Activated CD4-positive, alpha-beta memory T cell treated with anti-CD3 and anti-CD28 coated beads for 36 hours (primary cell): ENCODE data around the gene RCL1. TPM values are rescaled to one million over a fixed set of nuclear protein-coding genes. Genes with fewer than 3 reads are reported as not detected.

Source experiments
- CTCF ChIA-PET: fragments of 350-600 bp; sonication (Branson Sonifier 250); formaldehyde crosslinking; loops from one replicate; lab custom pipeline; 2021; ENCODE audit warnings: antibody characterized with exemption, inconsistent platforms; lab: Charles Lee
- POLR2A ChIA-PET: fragments of 350-600 bp; sonication (Branson Sonifier 250); formaldehyde crosslinking; loops from one replicate; lab custom pipeline; 2021; ENCODE audit warnings: antibody characterized with exemption; lab: Charles Lee
- DNase-seq: peaks from one replicate; pipeline ENCODE4 v3.0.0-alpha.2; 2020
- H3K27ac Mint-ChIP-seq: one replicate; pipeline ENCODE4 v1.8.0; 2021; ENCODE audit warnings: mixed read lengths
- H3K27me3 Mint-ChIP-seq: one replicate; pipeline ENCODE4 v1.8.0; 2021; ENCODE audit warnings: mixed read lengths
- H3K36me3 Mint-ChIP-seq: one replicate; pipeline ENCODE4 v1.8.0; 2021; ENCODE audit warnings: mixed read lengths
- H3K4me1 Mint-ChIP-seq: one replicate; pipeline ENCODE4 v1.8.0; 2021; ENCODE audit warnings: low read depth, mixed read lengths
- H3K4me3 Mint-ChIP-seq: one replicate; pipeline ENCODE4 v1.8.0; 2021; ENCODE audit warnings: mild to moderate bottlenecking, mixed read lengths
- H3K9me3 Mint-ChIP-seq: one replicate; pipeline ENCODE4 v1.8.0; 2021; ENCODE audit warnings: mixed read lengths
- intact Hi-C: fragments of 100-400 bp; cut with micrococcal nuclease; formaldehyde crosslinking; loops from one replicate; pipeline ENCODE4 v1.15.1; 2023
- total RNA-seq, 2 experiments: library from RNA; stranded (reverse); gene quantifications; one replicate each; pipeline ENCODE4 v1.2.3, GENCODE V29; 2021

The RCL1 gene
- total RNA-seq, 2 experiments from 2014 or later: 26.0 to 28.2 TPM

DNA sequence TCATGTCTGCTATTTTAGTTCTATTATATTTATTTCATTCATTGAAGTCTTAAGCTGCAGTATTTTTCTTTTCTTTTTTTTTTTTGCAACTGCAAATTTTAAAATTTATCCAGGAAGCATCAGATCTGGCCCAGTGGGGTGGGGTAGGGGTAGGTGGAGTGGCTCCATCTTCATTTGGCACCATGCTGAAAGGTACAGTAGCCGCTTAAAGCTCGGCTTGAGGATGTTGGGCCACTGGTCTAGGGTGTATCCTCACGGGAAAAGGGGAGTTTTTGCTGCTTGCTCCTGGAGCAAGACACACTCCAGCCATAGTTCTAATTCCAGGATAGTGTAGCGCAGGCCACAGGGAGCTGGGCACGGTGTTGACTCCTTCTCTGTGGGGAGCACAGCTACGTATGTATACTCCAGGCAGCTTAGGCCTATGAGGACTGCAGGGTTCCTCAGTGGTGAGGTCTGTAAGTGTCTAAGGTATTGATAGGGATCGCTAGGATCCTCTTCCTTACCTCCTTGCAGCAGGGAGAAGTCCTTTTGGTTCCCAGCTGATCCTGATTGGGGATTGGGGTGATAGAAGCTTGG is 22.7 kb downstream of the RCL1 start:
- Mint-ChIP-seq H3K36me3 (peaks cover 9% of the 10 kb centered on the region), H3K9me3 (peaks cover 12% of the 10 kb centered on the region), H3K27me3 (no peaks in the 10 kb centered on the region), H3K27ac (peak overlapping the region; percentile 85), H3K4me1 (peaks cover 45% of the 10 kb centered on the region), H3K4me3 (no peak overlapping the region)
- CTCF ChIA-PET: interaction anchor here (0.7 to 1.1 kb wide), 4 partner anchors 10 to 172 kb away, joined by 3 to 5 read pairs (median 3); no protein-coding TSS in a partner anchor
- DNase-seq: no peak
- POLR2A ChIA-PET: interaction anchor here (1.1 kb wide), 1 partner anchor 16 kb away, joined by 3 read pairs; no protein-coding TSS in a partner anchor
- intact Hi-C loops: loop anchor here (2.0 kb wide), 2 partner anchors 17 to 23 kb away; partner anchors contain the start of gene RCL1

DNA sequence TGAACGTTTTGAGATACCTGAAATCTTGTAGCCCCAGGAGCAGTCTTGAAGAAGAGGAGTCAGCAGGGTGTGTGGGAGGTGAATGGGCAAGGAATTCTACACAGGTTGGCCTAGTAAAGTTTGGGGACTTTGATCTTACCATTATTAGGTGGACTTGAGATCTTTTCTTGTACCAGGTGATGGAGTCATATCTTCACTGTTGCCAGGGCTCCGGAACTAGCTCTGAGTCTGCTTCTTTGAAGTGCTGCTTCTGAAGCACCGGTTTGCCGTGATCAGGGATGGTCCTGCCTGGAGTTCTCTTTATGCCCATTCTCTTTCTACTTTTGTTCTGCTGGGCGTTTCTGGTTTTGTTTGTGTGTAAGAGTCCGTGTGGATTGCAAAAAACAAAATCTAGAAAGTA is 27.4 kb downstream of the RCL1 start:
- POLR2A ChIA-PET: interaction anchor here (0.6 kb wide), 1 partner anchor 77 kb away, joined by 4 read pairs; no protein-coding TSS in a partner anchor
- DNase-seq: no peak
- H3K4me3 Mint-ChIP-seq: no peak overlapping the region
- no peak overlapping the region for H3K27ac Mint-ChIP-seq
- H3K27me3 Mint-ChIP-seq: no peaks in the 10 kb centered on the region
- H3K4me1 Mint-ChIP-seq: peaks cover 31% of the 10 kb centered on the region
- peaks cover 6% of the 10 kb centered on the region for H3K36me3 Mint-ChIP-seq
- CTCF ChIA-PET: interaction anchor here (1.3 kb wide), 1 partner anchor 9 kb away, joined by 3 read pairs; no protein-coding TSS in a partner anchor
- H3K9me3 Mint-ChIP-seq: no peaks in the 10 kb centered on the region
- intact Hi-C loops: no loop called here

DNA sequence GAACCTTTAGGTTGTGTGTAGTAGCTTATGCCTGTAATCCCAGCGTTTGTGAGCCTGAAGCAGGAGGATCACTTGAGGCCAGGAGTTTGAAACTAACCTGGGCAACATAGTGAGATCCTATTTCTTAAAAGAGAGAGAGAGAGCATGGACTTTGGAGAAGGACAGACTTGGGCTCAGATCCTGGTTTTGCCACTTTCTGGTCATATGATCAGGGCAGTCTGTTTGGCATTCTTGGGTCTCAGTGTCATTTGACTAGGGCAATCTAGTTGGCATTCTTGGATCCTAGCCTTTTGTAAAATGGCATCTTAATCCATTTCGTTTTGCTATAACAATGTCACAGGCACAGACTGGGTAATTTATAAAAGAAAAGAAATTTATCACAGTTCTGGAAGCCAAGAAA is 28.4 kb downstream of the RCL1 start:
- Mint-ChIP-seq H3K36me3 (peaks cover 9% of the 10 kb centered on the region), H3K27ac (no peak overlapping the region), H3K4me1 (peaks cover 21% of the 10 kb centered on the region), H3K4me3 (no peak overlapping the region), H3K9me3 (no peaks in the 10 kb centered on the region), H3K27me3 (no peaks in the 10 kb centered on the region)
- ChIA-PET POLR2A (no interaction called here), CTCF (interaction anchor here (0.6 to 1.3 kb wide), 2 partner anchors 10 to 570 kb away, joined by 3 read pairs; no protein-coding TSS in a partner anchor)
- intact Hi-C loops: no loop called here
- DNase-seq: no peak

DNA sequence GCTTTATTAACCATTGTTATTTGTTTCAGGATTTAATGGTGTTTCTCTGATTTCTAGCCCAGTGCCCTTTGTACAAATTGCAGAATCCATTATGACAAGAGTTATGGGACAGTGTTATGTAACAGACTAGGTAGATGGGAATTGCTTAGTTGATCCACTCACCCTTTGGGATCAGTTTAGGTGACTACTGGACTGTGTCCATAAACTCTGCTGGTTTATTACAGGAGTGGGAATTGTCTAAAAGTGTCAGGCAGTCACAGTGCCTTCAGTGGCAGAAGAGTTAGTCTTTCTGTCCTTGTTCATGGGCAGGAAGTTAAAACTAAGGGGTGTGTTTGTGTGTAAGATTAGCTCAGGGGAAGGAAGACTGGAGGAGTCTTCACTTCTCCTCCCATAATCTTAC is 29.3 kb downstream of the RCL1 start:
- H3K9me3 Mint-ChIP-seq: no peaks in the 10 kb centered on the region
- intact Hi-C loops: no loop called here
- peaks cover 20% of the 10 kb centered on the region for H3K4me1 Mint-ChIP-seq
- H3K27ac Mint-ChIP-seq: peak overlapping the region; percentile 25
- no peak for DNase-seq
- CTCF ChIA-PET: no interaction called here
- peaks cover 13% of the 10 kb centered on the region for H3K36me3 Mint-ChIP-seq
- no peak overlapping the region for H3K4me3 Mint-ChIP-seq
- POLR2A ChIA-PET: no interaction called here
- H3K27me3 Mint-ChIP-seq: no peaks in the 10 kb centered on the region

DNA sequence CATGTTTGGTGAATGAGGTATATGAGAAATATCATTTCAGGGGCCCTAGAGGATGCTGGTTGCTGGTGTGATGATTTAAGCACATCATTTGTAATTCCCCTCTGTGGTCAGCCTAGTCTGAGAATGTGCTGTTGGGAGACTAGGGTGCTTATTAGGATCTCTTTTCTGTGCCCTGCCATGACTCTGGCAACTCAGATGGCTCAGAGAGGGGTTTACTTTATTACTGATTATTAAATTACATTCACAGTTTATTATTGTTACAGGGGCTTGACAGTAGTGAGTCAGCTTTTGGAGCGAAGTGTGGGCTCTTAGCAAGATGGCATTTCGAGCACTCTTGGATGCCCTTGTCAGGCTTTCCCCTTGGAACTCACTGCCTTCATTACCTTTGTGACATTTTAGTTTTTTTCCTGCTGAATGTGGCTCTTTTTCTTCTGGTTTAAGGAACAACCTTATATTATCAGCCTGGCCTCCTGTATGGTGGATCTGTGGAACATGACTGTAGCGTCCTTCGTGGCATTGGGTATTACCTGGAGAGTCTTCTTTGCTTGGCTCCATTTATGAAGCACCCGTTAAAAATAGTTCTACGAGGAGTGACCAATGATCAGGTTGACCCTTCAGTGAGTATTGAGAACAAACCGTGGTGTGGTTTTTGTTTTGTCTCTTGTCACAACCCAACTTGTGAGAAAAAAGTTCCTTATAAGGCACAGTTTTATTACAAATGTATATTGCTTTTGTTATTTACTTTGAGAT is 33.8 kb downstream of the RCL1 start:
- no peak overlapping the region for H3K4me3 Mint-ChIP-seq
- H3K36me3 Mint-ChIP-seq: peaks cover 23% of the 10 kb centered on the region
- H3K27me3 Mint-ChIP-seq: no peaks in the 10 kb centered on the region
- ChIA-PET CTCF (no interaction called here), POLR2A (interaction anchor here (0.6 kb wide), 1 partner anchor 360 kb away, joined by 3 read pairs; no protein-coding TSS in a partner anchor)
- DNase-seq: no peak
- peaks cover 8% of the 10 kb centered on the region for H3K4me1 Mint-ChIP-seq
- H3K27ac Mint-ChIP-seq: no peak overlapping the region
- no peaks in the 10 kb centered on the region for H3K9me3 Mint-ChIP-seq
- intact Hi-C loops: no loop called here

DNA sequence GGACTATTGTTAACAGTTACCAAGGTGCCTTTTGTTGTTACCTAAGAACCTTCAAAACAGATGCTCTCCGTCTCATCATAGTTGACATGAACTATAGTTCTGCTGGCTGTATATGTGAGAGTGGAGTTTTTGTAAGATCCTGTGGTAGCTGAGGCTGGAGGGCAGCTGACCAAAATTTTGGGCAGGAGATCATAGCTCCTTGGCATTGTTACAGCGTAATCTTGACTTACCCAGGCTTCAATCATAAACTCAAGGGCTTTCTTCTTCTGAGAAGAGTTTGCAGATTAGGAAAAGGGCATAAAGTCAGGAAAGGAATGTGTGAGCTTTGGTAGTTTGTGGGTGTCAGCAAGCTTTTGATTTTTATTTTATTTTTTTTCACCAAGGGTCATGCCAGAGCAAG is 34.5 kb downstream of the RCL1 start:
- Mint-ChIP-seq H3K4me1 (peaks cover 7% of the 10 kb centered on the region), H3K9me3 (no peaks in the 10 kb centered on the region), H3K27me3 (no peaks in the 10 kb centered on the region), H3K36me3 (peaks cover 23% of the 10 kb centered on the region), H3K4me3 (no peak overlapping the region), H3K27ac (no peak overlapping the region)
- ChIA-PET POLR2A (no interaction called here), CTCF (no interaction called here)
- intact Hi-C loops: no loop called here
- no peak for DNase-seq

DNA sequence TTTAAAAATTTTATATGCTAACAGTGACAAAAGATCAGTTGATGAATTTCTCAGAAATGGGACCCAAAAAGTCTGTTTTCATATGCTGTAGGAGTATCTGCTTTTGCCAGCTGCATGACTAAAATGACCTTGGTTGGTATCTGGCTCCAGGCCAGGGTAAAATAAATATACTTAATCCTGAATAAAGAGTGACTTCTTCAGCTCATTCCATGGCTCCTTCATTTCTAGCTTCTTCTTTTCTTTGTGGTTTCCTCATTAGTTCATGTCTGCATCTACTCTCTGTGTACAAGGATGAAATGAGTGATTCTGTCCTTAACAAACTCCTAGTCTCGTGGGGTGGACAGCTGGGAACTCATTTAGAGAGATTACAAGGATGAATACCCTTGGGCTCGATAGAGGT is 36.0 kb downstream of the RCL1 start:
- peaks cover 18% of the 10 kb centered on the region for H3K4me1 Mint-ChIP-seq
- no peaks in the 10 kb centered on the region for H3K27me3 Mint-ChIP-seq
- no peaks in the 10 kb centered on the region for H3K9me3 Mint-ChIP-seq
- peaks cover 31% of the 10 kb centered on the region for H3K36me3 Mint-ChIP-seq
- no peak for DNase-seq
- H3K27ac Mint-ChIP-seq: no peak overlapping the region
- ChIA-PET CTCF (interaction anchor here (0.9 kb wide), 2 partner anchors 66 to 541 kb away, joined by 3 read pairs; no protein-coding TSS in a partner anchor), POLR2A (no interaction called here)
- intact Hi-C loops: no loop called here
- H3K4me3 Mint-ChIP-seq: no peak overlapping the region

DNA sequence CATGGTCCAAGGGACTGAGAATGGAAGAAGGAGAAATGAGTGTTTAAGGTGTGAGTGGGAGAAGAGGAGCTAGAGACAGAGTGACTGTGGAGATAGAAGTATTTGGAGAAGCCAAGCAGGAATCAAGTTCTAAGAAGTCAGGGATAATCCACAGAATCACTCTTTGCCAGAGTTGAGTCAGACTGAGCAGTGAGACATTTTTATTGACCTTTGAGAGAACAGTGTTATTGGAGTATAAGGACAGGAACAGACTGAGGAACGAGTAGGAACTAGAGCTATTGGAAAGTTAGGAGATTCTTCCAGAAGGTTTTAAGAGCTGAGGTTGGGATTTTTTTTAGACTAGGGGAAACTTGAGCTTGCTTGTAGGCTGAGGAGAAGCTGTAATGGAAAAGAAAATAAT is 37.2 kb downstream of the RCL1 start:
- POLR2A ChIA-PET: interaction anchor here (1.0 kb wide), 1 partner anchor 113 kb away, joined by 5 read pairs; no protein-coding TSS in a partner anchor
- Mint-ChIP-seq H3K27ac (no peak overlapping the region), H3K4me3 (no peak overlapping the region), H3K27me3 (no peaks in the 10 kb centered on the region), H3K4me1 (peaks cover 30% of the 10 kb centered on the region), H3K9me3 (no peaks in the 10 kb centered on the region), H3K36me3 (peaks cover 36% of the 10 kb centered on the region)
- intact Hi-C loops: loop anchor here (5.0 to 10.0 kb wide), 3 partner anchors 165 to 625 kb away; partner anchors contain the start of genes CD274, PLPP6 and SPATA6L
- CTCF ChIA-PET: interaction anchor here (1.0 to 1.1 kb wide), 2 partner anchors 70 to 225 kb away, joined by 3 read pairs; no protein-coding TSS in a partner anchor
- DNase-seq: no peak

DNA sequence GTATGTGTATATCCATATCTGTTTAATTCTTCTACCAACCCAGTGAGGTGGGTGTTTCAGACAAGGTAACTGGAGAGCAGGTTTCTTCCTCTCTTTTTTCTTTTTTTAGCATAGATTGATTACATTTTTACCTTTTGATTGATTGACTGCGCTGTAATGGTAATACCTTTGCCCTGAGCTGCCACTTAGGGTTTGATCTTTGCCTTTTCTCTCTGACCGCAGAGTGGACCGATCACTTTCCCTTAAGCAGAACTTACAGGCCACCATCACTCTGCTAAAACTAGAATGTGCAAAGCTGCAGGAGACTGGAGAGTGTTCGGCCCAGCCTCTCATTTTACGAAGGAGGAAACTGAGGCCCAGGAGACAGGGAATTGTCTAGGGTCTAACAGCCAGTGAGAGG is 38.0 kb downstream of the RCL1 start:
- intact Hi-C loops: loop anchor here (5.0 to 10.0 kb wide), 3 partner anchors 166 to 624 kb away; partner anchors contain the start of genes CD274, PLPP6 and SPATA6L
- peaks cover 34% of the 10 kb centered on the region for H3K4me1 Mint-ChIP-seq
- ChIA-PET CTCF (no interaction called here), POLR2A (interaction anchor here (1.0 kb wide), 1 partner anchor 112 kb away, joined by 5 read pairs; no protein-coding TSS in a partner anchor)
- H3K36me3 Mint-ChIP-seq: peaks cover 38% of the 10 kb centered on the region
- H3K4me3 Mint-ChIP-seq: no peak overlapping the region
- no peaks in the 10 kb centered on the region for H3K27me3 Mint-ChIP-seq
- no peak overlapping the region for H3K27ac Mint-ChIP-seq
- no peaks in the 10 kb centered on the region for H3K9me3 Mint-ChIP-seq
- DNase-seq: no peak

DNA sequence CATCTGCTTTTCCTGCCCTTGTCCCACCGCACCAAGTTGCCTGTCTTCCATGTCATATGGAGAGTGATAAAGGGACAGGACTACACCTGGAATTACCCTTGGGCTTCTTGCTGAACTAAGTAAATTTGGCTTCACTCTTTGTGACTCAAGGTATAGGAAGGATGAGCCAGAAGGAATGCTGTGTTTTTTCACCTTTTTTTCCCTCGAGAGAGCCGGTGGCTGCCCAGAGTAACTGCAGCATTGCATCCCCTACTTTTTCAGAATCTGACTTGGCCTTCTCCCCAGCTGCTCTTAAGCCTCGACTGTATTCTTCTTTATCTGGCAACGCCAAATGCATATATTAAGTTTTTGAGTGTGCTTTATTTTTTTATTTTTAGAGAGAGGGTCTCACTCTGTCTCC is 38.4 kb downstream of the RCL1 start:
- Mint-ChIP-seq H3K36me3 (peaks cover 41% of the 10 kb centered on the region), H3K4me3 (no peak overlapping the region), H3K4me1 (peaks cover 34% of the 10 kb centered on the region), H3K27me3 (no peaks in the 10 kb centered on the region), H3K9me3 (no peaks in the 10 kb centered on the region), H3K27ac (no peak overlapping the region)
- CTCF ChIA-PET: interaction anchor here (1.0 kb wide), 1 partner anchor 157 kb away, joined by 4 read pairs; no protein-coding TSS in a partner anchor
- POLR2A ChIA-PET: interaction anchor here (0.6 kb wide), 1 partner anchor 797 kb away, joined by 3 read pairs; no protein-coding TSS in a partner anchor
- intact Hi-C loops: loop anchor here (5.0 to 10.0 kb wide), 3 partner anchors 166 to 624 kb away; partner anchors contain the start of genes CD274, PLPP6 and SPATA6L
- no peak for DNase-seq

DNA sequence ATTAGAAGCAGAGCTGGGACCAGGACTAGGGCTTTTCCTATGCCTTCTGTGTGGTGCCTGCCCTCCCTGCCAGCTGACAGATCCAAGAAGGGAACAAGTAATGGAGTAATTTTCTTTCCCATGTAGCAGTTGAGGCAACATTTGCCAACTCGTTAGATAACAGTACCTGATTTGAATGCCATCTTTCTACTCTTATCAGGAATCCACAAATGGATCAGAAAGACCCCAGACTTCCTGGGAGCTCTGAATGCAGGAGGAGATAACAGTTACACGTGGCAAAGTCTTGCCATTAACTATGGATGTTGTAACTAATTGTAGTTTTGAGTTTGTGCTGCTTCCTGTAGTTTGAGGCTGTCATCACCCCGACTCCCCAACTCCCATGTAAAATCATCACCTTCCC is 39.2 kb downstream of the RCL1 start:
- CTCF ChIA-PET: interaction anchor here (1.0 kb wide), 1 partner anchor 157 kb away, joined by 4 read pairs; no protein-coding TSS in a partner anchor
- H3K9me3 Mint-ChIP-seq: no peaks in the 10 kb centered on the region
- intact Hi-C loops: loop anchor here (2.0 to 10.0 kb wide), 5 partner anchors 17 to 623 kb away; partner anchors contain the start of genes CD274, PLPP6 and SPATA6L
- no peak overlapping the region for H3K27ac Mint-ChIP-seq
- POLR2A ChIA-PET: interaction anchor here (0.9 kb wide), 1 partner anchor 17 kb away, joined by 3 read pairs; no protein-coding TSS in a partner anchor
- no peak for DNase-seq
- no peaks in the 10 kb centered on the region for H3K27me3 Mint-ChIP-seq
- H3K4me3 Mint-ChIP-seq: no peak overlapping the region
- peaks cover 42% of the 10 kb centered on the region for H3K36me3 Mint-ChIP-seq
- H3K4me1 Mint-ChIP-seq: peaks cover 39% of the 10 kb centered on the region
